A673 (cell line): Measurements from ENCODE around the gene NOL3.

Experiments
- EZH2 ChIP-seq: fragments of 200-600 bp; sonication (generic); IDR thresholded peaks from 2 replicates; pipeline ENCODE4 v1.6.1; 2017; ENCODE audit warnings: borderline replicate concordance, low read depth, mild to moderate bottlenecking, mixed read lengths, antibody characterized with exemption, low read length; ENCODE audit not compliant: poor library complexity, severe bottlenecking
- TF ChIP-seq, protein P1 (sequence below): fragments of 300-800, 200-600 bp; sonication (generic); conservative IDR thresholded peaks from 2 replicates; pipeline ENCODE4 v1.5.1; 2017; ENCODE audit warnings: low read depth, mild to moderate bottlenecking, antibody characterized with exemption, low read length, moderate library complexity, mixed read lengths

DNA sequence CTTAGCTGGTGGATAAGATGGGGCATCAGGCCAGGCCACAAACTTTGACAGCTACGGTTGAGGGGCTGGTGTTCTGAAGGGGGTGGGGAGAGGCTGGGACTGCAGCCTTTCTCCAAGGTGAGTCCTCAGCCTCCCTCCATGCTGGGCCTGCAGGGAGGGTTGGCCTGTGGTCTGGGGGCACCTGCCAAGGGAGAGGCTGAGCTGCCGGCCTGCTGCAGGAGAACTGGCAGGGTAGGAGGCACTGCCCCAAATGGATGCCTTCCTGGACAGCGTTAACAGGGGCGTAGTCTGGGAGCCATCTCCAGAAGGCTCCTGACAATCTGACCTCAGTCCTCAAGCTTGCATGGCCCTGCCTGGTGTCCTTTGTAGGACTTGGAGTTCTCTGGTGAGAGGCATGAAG is 33.7 kb downstream of the NOL3 start:
- TF ChIP-seq, protein P1, sequence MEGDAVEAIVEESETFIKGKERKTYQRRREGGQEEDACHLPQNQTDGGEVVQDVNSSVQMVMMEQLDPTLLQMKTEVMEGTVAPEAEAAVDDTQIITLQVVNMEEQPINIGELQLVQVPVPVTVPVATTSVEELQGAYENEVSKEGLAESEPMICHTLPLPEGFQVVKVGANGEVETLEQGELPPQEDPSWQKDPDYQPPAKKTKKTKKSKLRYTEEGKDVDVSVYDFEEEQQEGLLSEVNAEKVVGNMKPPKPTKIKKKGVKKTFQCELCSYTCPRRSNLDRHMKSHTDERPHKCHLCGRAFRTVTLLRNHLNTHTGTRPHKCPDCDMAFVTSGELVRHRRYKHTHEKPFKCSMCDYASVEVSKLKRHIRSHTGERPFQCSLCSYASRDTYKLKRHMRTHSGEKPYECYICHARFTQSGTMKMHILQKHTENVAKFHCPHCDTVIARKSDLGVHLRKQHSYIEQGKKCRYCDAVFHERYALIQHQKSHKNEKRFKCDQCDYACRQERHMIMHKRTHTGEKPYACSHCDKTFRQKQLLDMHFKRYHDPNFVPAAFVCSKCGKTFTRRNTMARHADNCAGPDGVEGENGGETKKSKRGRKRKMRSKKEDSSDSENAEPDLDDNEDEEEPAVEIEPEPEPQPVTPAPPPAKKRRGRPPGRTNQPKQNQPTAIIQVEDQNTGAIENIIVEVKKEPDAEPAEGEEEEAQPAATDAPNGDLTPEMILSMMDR = no peak
- TF ChIP-seq EZH2 = no peak
